Measurements from ENCODE around the gene SHISAL1.

DNA sequence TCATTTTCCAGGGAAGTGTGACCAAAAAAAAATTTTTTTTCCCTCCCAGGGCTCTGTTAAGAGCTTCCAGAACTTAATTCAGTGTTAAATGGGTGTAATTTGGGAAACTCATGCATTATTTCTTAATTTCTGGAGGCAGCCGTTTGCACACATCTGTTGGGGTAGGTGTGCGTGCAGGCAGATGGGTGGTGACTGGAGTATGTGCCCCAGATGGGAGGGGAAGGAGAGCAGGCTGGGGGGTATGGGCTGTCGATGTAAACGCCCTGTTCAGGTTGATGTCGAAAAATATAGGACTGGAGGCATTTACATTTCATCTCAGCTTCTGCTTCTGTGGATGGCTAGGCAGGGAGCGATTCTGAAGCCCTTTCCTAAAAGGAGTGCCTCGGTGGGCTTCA lies 13.7 kb upstream of the SHISAL1 start:
- TF ChIP-seq, protein P1, sequence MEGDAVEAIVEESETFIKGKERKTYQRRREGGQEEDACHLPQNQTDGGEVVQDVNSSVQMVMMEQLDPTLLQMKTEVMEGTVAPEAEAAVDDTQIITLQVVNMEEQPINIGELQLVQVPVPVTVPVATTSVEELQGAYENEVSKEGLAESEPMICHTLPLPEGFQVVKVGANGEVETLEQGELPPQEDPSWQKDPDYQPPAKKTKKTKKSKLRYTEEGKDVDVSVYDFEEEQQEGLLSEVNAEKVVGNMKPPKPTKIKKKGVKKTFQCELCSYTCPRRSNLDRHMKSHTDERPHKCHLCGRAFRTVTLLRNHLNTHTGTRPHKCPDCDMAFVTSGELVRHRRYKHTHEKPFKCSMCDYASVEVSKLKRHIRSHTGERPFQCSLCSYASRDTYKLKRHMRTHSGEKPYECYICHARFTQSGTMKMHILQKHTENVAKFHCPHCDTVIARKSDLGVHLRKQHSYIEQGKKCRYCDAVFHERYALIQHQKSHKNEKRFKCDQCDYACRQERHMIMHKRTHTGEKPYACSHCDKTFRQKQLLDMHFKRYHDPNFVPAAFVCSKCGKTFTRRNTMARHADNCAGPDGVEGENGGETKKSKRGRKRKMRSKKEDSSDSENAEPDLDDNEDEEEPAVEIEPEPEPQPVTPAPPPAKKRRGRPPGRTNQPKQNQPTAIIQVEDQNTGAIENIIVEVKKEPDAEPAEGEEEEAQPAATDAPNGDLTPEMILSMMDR (IDR thresholded peaks at IDR 0.05), result no peak
- no peak for TF ChIP-seq ZFX (IDR thresholded peaks at IDR 0.05; ENCODE audit: borderline replicate concordance)

Data from 22Rv1 (cell line).